DOHH2 (cell line): ENCODE results near the gene KRT33A.

Experiments used
- EZH2phosphoT487 ChIP-seq: fragments of 200-600 bp; sonication (generic); IDR thresholded peaks from 2 replicates; pipeline ENCODE4 v1.6.1; 2017; ENCODE audit warnings: borderline replicate concordance, mild to moderate bottlenecking, antibody characterized with exemption, low read length, moderate library complexity, mixed read lengths
- TF ChIP-seq, protein P1 (sequence below): fragments of 200-600 bp; sonication (generic); IDR thresholded peaks from one replicate; pipeline ENCODE4 v1.5.1; 2014; ENCODE audit warnings: antibody characterized with exemption, mild to moderate bottlenecking, low read depth, low read length; ENCODE audit not compliant: poor library complexity, severe bottlenecking

DNA sequence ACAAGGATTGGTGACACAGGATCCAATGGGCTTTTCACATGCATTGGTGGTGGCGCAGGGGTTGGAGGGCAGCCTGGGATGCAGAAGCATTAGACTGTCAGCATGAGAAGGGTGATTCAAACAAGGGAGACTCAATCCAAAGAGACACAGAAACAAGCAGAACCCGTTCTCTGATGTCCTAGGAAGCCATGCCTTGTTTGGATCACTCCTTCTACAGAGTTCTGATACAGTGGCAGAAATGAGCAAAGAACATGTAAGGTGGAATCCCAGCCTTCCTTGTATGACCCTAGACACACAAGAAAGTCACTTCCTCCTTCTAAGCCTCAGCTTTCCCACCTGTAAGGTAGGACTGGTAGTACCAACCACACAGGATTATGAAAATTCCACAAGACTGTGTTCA lies 13.3 kb upstream of the KRT33A start:
- TF ChIP-seq, protein P1, sequence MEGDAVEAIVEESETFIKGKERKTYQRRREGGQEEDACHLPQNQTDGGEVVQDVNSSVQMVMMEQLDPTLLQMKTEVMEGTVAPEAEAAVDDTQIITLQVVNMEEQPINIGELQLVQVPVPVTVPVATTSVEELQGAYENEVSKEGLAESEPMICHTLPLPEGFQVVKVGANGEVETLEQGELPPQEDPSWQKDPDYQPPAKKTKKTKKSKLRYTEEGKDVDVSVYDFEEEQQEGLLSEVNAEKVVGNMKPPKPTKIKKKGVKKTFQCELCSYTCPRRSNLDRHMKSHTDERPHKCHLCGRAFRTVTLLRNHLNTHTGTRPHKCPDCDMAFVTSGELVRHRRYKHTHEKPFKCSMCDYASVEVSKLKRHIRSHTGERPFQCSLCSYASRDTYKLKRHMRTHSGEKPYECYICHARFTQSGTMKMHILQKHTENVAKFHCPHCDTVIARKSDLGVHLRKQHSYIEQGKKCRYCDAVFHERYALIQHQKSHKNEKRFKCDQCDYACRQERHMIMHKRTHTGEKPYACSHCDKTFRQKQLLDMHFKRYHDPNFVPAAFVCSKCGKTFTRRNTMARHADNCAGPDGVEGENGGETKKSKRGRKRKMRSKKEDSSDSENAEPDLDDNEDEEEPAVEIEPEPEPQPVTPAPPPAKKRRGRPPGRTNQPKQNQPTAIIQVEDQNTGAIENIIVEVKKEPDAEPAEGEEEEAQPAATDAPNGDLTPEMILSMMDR: no peak
- TF ChIP-seq EZH2phosphoT487: no peak
